Gastrocnemius medialis (tissue), 4 donors: ENCODE results near the gene KRTAP5-5.

ENCODE experiments used
- POLR2A ChIP-seq, 2 donors: fragments of 450-650 bp; IDR thresholded peaks; one replicate each; pipeline ENCODE4 v1.6.1; 2017; ENCODE audit warnings: antibody characterized with exemption in 2 of 2, mild to moderate bottlenecking in 2 of 2, moderate library complexity in 2 of 2
- TF ChIP-seq, protein P1 (sequence below), 5 experiments: fragments of 450-650 bp in 3 of 5; fragments of 200-600 bp in 2 of 5; sonication (generic) in 2 of 5; IDR thresholded peaks in 4 of 5; conservative IDR thresholded peaks in 1 of 5; 1 replicate in 4 of 5; 2 replicates in 1 of 5; pipeline ENCODE4 v1.5.1; 2016 to 2019; ENCODE audit warnings: antibody characterized with exemption in 5 of 5, mild to moderate bottlenecking in 3 of 5, moderate library complexity in 3 of 5

DNA sequence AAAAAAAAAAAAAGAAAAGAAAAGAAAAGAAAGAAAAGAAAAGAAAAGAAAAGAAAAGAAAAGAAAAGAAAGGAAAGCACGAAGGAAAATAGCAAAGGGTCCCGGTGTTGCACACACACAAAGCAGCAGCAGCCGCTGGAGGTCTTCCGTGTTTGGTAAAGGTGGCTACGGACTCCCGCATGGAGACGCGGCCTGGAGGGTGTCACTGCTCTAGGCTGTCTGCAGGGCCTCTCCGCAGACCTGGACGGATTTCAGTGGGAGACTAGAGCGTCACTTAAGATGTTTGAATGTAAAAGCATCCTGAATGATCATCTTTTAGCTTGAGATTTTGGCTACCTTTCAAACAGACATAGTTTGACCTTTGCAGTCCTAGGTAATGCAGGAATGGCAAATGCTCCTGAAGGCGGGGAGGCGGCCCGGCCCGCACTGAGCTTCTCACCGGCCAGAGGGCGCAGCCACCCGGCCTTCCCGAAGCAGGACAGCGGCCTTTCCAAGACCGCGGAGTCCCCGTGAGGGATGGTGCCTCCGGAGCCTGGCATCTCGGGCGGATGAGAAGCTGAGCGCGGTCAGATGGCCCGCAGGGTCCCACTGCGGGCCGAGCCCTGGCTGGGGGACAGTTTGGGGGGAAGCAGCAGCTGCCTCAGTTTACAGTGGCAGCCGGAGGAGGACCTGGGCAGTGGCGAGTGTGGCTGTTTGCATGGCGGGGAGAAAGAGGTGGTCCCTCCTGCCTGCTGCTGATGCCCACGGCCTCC lies 18.5 kb downstream of the KRTAP5-5 start:
- TF ChIP-seq, protein P1, sequence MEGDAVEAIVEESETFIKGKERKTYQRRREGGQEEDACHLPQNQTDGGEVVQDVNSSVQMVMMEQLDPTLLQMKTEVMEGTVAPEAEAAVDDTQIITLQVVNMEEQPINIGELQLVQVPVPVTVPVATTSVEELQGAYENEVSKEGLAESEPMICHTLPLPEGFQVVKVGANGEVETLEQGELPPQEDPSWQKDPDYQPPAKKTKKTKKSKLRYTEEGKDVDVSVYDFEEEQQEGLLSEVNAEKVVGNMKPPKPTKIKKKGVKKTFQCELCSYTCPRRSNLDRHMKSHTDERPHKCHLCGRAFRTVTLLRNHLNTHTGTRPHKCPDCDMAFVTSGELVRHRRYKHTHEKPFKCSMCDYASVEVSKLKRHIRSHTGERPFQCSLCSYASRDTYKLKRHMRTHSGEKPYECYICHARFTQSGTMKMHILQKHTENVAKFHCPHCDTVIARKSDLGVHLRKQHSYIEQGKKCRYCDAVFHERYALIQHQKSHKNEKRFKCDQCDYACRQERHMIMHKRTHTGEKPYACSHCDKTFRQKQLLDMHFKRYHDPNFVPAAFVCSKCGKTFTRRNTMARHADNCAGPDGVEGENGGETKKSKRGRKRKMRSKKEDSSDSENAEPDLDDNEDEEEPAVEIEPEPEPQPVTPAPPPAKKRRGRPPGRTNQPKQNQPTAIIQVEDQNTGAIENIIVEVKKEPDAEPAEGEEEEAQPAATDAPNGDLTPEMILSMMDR (IDR thresholded peaks at IDR 0.05 in 4 of 5, conservative IDR thresholded peaks at IDR 0.05 in 1 of 5): no peak
- TF ChIP-seq POLR2A (IDR thresholded peaks at IDR 0.05): no peak
